Stimulated activated naive CD4-positive, alpha-beta T cell (primary cell): Measurements from ENCODE around the gene THBD.

ENCODE experiments used
- DNase-seq, 6 experiments: peaks; one replicate each; lab custom pipeline; 2025; lab: John Stamatoyannopoulos, UW

THBD gene

DNA sequence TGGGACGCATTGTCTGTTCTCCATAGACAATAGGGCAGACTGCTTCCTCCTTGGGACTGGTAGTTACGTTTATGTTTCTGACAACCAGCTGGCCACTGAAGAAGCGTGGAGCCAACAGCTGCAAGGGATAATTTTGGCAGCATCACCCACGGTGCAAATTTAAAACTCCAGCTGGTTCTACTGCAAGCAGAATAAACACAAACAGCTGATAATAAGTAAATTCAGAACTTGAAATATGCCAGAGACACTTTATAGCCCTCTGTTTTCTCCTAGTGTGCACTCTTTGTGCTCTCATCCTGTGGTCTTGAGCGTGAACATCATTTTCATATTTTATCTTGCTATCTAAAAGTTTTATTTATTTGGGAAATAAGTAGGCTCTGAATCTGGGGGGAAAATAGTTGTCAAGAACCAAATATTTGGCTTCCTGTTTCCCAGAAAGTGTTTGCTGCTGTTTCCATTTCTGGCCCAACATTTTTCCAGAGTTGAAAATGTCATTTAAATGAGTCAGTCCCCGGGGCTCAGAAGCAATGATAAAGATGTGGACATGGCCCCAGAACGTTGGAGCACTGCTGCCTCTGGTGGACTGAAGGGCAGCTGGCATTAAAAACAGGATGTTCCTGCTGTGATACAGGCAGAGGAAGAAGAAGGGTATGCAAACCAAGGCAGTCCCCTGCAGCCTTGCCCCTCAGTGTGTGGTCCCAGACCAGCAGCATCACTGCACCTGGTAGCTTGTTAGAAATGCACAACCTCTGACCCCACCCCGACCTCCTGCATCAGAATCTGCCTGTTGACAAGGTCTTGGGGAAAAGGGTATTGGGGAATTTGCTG is 12.5 kb upstream of the THBD start:
- no peak for DNase-seq

DNA sequence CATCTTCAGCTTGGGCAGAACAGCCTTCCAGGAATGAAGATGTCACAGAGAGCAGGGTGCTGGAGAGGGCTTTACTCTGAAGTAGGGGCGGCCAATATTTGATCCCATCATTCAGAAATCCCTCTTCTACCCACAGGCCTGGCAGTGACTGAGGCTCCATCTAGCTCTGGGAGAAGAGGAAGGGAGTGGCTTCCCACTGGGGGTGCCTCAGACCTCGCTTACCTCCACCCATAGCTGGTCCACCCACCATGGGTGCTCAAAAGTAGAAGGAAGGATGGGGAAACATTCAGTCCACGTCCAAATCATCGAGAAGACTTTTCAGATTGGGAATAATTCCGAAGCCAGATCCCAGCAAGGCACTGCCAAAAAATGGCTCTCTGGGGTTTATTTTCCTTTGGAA is 11.8 kb upstream of the THBD start:
- no peak for DNase-seq

DNA sequence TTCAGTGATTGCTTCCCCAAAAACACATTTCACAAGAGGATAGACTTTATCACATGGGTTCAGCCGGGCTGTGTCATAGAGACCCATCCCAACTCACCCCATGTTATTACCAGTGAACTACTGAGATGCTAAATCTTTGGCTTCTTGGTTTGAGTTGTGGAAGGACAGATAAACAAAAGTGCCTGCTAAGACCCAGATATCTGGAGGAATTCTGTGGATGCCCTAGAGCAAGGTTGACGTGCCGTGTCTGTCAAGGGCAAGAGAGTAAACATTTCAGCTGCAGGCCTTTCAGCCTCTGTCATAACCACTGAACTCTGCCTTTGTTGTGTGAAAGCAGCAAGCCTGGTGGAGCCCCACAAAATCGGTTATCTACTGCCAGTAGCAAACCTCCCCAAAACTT is 11.2 kb upstream of the THBD start:
- no peak for DNase-seq

DNA sequence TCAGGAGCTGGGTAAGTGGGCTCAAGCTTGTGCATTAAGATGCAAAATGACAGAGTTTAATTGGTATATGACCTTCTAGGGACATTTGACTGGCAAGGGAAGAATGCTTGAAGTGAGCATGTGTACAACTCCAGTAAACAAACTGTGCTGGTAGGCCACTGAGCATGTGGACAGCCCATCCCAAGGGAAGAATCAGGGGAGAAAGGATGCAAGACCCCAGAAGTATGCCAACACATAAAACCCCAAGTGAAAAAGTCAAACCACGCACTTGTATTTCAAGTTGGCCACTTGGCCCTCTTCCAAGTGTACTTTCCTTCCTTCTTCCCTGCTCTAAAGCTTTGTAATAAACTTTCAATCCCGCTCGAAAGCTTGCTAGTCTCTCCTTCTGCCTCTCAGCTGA is 10.4 kb upstream of the THBD start:
- no peak for DNase-seq

DNA sequence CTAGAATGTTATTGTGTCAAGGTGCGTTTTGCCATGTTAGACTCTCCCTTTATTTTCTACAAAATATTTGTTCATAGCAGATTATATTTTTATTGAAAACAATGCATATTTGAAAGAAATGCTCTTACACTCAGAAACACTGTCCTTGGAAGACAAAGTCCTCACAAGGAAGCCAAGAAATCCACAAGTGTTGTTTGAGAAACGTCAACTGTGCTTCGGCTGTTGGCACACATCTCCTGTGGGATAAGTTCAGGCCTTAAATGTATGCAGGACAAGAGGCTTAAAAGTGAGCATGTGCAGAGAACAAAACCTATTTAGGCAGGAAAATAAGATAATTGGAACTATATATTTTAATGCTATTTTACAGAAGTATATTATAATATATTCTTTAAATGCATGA is 9.5 kb upstream of the THBD start:
- no peak for DNase-seq

DNA sequence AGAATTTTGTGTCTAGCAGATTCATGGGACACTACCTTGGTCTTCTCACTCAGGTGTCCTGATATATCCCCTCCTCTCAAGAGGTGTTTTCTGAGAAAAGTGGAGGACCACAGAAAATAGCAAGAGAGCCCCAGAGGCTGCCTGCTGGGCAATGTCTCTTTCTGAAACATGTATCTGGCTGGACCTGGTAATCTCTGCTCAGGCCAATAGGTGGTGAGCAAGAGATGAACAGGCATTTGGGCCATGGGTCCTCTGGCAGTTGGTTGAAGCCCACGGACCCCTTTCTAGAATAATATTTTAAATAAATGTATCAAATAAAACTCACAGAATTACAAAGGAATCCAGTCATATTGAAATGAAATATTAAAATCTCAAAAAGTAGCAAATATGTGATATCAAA is 8.8 kb upstream of the THBD start:
- no peak for DNase-seq

DNA sequence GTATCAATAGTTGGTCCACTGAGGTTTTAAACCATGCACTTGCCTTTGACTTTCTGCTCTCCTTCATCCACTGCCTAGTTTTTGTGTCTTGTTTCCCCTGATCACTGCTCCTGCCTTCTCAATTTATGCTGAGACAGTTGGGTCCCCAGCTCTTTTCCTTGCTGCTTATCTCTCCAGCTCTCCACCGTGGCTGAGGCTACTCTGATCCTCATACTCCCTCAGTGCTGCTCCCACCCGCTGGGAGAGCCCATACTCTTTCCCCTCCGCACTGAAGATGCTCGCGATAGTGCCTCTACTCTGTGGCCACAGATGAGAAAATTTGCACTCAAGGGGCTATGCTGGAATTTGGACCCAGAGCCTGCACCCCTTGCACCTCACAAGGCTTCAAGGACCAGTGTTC is 3.4 kb upstream of the THBD start:
- DNase-seq, result no peak

DNA sequence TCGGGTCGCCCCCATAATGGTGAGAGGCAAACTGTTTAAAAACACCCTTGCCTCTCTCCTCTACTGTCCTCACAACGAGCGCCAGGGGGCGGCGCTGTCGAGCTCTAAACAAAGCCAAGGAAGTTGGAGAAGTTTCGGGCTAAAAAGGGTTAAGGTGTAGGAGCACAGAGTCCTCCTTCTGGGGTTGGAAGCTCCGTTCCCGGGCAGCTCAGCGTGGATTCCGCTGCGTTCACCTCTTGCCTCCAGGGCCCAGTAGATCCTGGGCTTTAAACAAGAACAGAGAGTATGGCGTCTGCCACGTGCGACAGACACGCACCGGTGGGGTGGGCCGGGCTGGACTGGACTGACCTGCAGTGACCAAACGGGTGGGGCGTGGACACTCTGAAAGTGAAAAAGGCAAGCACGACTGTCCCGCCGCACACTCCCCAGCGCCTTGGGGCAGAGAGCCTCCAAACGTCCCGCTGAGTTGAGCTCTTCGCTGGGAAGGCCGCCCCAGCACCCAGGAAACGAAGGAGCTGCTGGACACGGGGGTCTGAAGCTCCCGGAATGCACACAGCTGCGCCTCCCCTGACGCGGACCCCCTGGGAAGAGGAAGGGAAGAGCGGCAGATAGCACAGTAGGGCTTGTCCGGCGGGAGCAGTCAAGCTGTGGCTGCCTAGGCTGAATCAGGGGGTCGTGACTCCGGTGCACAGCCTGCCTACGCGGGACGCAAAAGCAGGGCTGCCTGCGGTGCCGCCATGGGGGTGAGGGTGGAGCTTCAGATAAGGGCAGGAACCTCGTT is 1.6 kb upstream of the THBD start:
- no peak for DNase-seq

DNA sequence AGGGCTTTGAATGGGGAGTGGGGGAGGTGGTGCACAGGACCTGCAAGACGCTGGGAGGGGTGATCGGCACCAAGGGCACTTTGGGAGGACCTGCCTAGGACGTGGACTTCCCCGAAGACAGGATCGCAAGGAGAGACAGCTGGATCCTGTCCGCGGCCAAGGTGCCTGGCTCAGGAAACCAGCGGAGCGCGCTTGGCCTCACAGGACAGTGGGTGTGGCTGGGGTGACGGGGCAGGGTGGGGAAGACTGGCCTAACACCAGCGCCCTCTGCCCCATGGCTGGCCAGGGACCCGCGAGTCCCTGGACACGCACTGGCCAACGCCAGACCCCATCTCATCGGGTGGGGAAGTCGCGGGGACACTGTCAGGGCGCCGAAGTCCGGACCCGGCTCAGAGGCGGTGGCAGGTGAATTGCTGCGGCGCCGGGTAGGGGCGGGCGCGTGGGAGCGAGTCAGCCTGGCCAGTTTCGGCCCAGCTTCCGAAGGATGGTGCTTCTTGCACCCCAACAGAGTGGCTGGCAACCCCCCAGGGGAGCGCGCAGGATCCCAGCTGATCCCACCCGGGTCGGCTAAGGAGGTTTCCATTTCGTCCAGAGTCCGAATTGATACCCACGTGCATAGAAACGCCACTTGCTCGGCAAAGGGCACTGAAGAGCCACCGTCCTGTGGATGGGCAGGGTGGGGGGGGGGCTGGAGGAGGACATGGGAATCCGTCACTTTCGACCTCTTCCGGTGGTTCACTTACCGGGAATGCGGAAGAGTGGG is 785 bp upstream of the THBD start:
- no peak for DNase-seq

DNA sequence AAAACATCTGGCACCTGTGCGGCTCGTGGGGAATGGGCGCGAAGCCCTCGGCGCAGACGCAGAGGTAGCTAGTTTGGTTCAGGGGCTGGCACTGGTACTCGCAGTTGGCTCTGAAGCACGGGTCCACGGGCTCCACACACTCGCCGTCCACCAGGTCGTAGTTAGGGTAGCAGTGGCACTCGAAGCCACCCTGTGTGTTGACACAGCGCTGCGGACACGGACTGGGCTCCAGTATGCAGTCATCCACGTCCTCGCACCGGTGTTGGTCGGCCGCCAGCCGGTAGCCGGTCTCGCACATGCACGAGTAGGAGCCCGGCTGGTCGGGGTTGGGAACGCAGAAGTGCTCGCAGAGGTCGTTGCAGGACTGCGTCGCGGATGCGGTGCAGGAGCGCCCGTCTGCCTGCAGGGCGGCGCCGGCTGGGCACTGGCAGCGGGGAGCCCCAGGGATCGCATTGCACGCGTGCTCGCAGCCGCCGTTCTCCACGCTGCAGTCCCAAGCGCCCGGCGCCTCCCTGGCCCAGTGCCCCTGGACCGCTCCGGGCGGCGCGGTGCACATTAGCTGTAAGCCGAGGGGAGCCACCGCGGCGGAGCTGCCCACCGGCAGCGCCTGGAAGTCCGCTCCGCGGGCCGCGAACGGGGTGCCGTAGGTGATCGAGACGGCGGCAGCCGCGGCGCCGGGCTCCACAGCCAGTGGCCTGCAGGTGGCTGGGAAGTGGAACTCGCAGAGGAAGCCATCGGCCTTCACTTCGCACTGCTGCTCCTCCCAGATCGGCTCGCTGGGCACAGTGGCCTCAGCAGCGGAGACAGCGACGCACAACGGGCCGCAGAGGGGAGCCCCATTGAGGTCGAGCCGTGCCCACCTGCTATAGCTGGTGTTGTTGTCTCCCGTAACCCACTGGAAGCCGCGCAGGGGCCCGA is 930 bp downstream of the THBD start:
- DNase-seq, result no peak

DNA sequence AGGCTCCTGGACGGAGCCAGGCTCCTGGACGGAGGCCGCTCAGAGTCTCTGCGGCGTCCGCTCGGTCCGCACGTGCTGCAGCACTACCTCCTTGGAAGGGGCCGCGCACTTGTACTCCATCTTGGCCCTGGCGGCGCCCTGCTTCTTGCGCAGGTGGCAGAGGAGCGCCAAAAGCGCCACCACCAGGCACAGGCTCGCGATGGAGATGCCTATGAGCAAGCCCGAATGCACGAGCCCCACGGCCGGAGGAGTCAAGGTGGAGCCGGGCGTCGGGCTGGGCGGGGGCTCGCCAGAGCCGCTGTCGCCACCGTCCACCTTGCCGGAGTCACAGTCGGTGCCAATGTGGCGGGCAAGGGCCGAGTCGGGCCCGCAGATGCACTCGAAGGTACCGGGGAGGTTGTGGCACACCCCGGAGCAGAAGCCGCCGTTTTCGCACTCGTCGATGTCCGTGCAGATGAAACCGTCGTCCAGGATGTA is 1.7 kb downstream of the THBD start:
- no peak for DNase-seq

DNA sequence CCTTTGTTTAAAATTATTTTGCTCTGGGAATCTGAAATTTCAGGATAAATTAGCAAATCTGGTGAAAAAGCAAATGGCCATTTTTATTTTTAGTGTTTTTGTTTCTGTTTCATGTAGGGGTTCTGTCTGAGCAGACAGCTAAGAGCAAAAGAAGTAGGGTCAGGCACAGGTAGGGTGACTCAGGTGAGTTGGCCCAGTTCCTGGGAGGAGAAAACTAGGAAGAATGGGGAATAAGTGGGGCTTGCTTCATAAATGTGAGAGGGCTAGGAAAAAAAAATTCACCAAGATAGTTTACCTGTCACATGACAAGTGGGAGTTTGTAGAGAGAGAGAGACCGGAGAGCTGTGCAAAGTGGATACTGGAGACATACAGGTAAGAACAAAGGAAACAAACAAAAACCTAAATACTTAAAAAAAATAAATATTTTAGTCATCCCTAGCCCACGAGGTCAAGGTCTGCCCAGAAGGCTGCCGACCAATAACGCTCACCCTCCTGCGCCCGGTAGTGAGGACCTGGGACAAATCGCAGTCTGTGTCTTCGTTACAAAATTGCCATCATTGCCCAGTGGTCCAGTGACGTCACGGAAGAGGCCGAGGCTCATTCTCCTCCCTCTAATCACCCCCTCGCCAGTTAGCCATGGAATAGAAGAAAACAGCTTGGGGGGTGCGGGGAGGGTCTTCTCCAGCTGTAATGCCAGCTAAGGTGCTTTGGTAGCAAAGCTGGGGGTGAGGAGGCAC is 2.3 kb downstream of the THBD start:
- DNase-seq, result no peak

DNA sequence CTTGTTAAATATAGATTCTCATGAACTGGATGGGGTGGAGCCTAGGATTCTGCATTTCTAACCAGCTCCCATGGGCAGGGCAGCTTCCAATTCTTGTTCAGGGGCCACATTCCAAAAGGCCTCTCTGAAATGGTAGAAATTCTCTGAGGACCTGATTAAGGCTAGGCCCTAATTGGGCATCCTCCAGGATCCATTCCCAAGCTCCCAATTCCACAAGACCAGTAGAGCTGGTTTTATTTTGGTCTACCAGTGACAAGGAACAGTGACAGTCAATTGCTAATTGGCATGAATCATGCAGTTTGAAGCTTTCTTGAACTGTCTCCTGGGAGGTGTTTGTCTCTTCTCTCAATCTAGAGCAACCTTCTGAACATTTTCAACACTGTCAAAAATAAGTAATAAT is 3.0 kb downstream of the THBD start:
- DNase-seq, result no peak

DNA sequence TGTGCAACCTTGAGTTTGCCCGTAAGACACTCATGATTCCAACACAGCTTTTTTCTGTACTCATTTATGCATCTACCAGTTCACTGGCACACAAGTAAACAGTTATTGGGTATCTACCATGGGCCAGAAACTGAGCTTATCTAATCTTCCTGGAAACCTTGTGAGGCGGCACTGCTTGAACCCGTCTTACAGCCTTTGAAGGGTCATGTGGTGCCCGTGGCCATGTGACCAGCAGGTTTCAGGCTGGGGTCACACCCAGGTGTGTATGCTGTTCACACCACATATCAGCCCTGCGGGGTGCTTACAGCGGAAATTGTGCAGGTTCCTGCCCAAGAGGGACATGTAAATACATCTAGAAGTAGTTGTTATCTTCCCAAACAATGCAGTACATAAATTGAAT is 6.1 kb downstream of the THBD start:
- DNase-seq, result no peak

DNA sequence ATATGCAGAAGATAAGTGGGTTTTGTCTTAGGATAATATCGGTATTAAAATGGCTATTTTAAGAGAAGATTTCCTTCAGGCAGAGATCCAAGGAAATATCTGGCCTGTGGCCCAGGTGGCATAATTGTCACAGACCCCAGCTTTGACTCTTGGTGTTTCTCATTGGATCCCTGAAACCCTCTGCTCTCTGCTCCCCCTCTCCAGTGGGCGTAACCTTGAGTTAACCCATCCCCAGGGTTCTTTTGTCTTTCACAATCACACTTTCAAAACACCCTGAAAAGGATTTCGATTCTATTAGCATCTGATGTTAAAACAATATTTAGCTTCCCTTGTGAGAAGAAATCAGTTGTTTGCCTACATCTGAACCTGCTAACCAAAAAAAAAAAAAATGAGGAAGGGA is 7.2 kb downstream of the THBD start:
- DNase-seq, result no peak

DNA sequence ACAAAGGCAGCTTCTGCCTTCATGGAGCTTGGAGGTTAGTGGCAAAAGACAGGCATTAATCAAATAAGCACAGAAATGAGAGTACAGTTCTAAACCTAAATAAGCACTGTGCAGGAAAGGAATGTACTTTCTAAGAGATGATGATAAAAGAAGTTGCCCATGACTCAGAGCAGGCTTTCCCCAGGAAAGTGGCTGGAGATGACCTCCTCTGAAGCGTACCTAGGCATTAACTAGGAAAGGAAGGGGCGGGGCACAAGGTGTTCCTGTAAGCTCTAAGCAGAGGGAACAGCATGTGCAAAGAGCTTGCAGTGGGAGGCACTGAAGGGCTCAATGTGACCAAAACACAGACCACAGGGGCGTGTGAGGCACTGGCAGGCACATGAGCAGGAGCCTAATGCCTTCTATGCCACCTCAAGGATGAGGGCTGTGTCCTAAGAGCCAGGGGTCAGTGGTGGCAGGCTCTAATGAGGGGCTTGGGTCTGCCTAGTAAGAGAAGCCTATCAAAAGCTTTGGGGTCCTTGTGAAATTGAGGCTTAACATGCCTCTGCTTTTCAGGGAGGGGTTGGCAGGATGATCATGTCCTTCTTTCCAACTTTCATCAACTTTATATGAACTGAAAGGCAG is 9.5 kb downstream of the THBD start:
- no peak for DNase-seq

DNA sequence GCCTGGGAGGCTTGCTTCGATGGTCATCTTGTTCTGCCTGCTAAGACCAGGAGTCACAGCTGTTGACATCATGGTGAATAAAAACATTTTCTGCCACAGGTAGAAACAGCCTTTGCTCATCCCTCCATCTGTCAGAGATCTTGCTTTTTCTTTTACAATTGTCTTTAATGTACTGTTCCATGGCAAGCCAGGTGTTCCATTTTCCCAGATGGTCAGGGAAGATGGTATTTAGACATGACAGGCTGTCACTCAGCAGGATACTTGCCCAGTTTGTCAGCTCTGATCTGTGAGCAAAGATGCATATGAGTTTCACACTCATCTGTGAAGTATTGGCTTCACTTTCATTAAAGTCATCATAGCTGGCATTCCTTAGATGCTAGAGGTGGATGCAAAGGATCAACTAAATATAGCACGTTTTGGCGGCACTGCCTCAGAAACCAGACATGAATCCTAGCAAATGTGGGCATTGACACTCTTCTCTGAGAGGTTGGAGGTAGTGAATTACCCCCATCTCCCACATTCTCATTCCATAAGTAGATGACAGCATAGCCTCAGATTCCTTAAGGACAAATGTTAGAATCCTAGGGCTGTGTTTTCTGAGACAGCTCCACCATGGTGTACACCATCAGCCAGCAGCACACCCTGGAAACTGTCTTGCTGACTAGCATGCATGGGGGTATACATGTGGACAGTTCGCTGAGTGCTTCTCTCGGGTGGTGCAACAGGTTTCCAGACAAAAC is 10.2 kb downstream of the THBD start:
- DNase-seq, result no peak

DNA sequence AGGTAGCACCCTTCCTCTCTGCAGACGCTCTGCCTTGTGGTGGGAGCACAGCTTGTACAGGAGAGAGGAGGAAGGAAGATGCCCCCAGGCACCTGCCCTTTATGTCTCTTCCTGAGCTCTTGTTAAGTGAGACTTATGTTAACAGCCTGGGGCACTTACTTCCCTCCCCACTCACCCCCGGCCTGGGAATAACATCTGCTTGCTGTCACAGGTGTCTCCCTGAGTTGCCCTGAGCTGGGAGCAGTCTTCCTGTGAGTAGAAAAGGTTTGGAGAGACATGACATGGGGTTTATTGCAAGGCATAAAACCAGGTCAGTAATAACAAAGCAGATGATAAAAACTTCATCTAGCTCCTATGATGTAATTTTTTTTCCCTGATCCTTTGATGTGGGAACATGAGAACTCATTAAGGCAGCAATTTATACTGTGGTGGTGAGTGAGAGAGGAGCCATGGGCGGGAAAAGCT is 12.4 kb downstream of the THBD start:
- no peak for DNase-seq

DNA sequence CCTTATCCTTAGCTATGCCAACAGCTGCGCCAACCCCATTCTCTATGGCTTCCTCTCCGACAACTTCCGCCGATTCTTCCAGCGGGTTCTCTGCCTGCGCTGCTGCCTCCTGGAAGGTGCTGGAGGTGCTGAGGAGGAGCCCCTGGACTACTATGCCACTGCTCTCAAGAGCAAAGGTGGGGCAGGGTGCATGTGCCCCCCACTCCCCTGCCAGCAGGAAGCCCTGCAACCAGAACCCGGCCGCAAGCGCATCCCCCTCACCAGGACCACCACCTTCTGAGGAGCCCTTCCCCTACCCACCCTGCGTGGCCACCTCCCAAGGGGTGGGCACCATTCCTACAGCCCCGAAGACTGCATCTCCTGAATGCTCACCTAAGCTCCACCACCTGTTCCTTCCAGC is 13.1 kb downstream of the THBD start:
- DNase-seq, result no peak

DNA sequence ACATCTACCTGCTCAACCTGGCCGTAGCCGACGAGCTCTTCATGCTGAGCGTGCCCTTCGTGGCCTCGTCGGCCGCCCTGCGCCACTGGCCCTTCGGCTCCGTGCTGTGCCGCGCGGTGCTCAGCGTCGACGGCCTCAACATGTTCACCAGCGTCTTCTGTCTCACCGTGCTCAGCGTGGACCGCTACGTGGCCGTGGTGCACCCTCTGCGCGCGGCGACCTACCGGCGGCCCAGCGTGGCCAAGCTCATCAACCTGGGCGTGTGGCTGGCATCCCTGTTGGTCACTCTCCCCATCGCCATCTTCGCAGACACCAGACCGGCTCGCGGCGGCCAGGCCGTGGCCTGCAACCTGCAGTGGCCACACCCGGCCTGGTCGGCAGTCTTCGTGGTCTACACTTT is 13.7 kb downstream of the THBD start:
- DNase-seq, result no peak
